SJCRH30 (cell line): ENCODE measurements around the gene SEPTIN12. TPM values are rescaled to one million over a fixed set of nuclear protein-coding genes. Genes with fewer than 3 reads are reported as not detected.

Source experiments
- DNase-seq, 2 experiments: peaks; one replicate each; pipeline ENCODE4 v3.0.0-alpha.2; 2015 to 2020
- H3K27ac ChIP-seq: fragments of 250-450 bp; sonication (Bioruptor Pico); 2 replicates; pipeline ENCODE4 v1.5.1; 2020; ENCODE audit warnings: mild to moderate bottlenecking, moderate library complexity
- H3K27me3 ChIP-seq: fragments of 250-450 bp; sonication (Bioruptor Pico); 2 replicates; pipeline ENCODE4 v1.5.1; 2020; ENCODE audit warnings: mild to moderate bottlenecking, moderate library complexity
- H3K36me3 ChIP-seq: fragments of 250-450 bp; sonication (Bioruptor Pico); 2 replicates; pipeline ENCODE4 v1.5.1; 2020; ENCODE audit warnings: mild to moderate bottlenecking, moderate library complexity
- H3K4me1 ChIP-seq: fragments of 250-450 bp; sonication (Bioruptor Pico); 2 replicates; pipeline ENCODE4 v1.5.1; 2020; ENCODE audit warnings: mild to moderate bottlenecking, moderate library complexity
- H3K4me3 ChIP-seq: fragments of 250-450 bp; sonication (Bioruptor Pico); 2 replicates; pipeline ENCODE4 v1.5.1; 2020; ENCODE audit warnings: mild to moderate bottlenecking, moderate library complexity
- H3K9me3 ChIP-seq: fragments of 250-450 bp; sonication (Bioruptor Pico); replicated peaks from 2 replicates; pipeline ENCODE4 v1.5.1; 2020; ENCODE audit warnings: mild to moderate bottlenecking, moderate library complexity
- total RNA-seq: library from RNA; depleted of rRNA; stranded (reverse); fragments of >200 nt; shearing (Covaris generic); gene quantifications from 2 replicates; pipeline ENCODE4 v1.2.3, GENCODE V29; 2014; rRNA removed

SEPTIN12 gene
- total RNA-seq, result not detected in 2 replicates

- no peaks in the 10 kb centered on the region for H3K27me3 ChIP-seq
- no peak for DNase-seq
- H3K9me3 ChIP-seq, result no peaks in the 10 kb centered on the region
- no peak within 1 kb of the TSS for H3K27ac ChIP-seq
- H3K4me3 ChIP-seq, result no peak within 1 kb of the TSS
- no peaks in the 10 kb centered on the region for H3K36me3 ChIP-seq
- peaks cover 11% of the 10 kb centered on the region for H3K4me1 ChIP-seq
Observed at GRCh38 chr16:4787627-4788482, at the start of gene SEPTIN12. Gene SEPTIN12, minus strand, starts transcription at chr16:4788345. Its CDS starts 700 bp downstream, at chr16:4787645.

GRCh38 chr16:4836727-4837126, 48.6 kb upstream of the SEPTIN12 start:
- DNase-seq, result no peak
- Histone ChIP-seq H3K9me3 (no peaks in the 10 kb centered on the region), H3K27me3 (no peaks in the 10 kb centered on the region), H3K27ac (no peak overlapping the region), H3K4me3 (no peak overlapping the region), H3K36me3 (peaks cover 49% of the 10 kb centered on the region), H3K4me1 (no peaks in the 10 kb centered on the region)

- DNase-seq, result no peak
- Histone ChIP-seq H3K36me3 (peaks cover 39% of the 10 kb centered on the region), H3K27ac (no peak overlapping the region), H3K4me1 (no peaks in the 10 kb centered on the region), H3K9me3 (no peaks in the 10 kb centered on the region), H3K4me3 (no peak overlapping the region), H3K27me3 (no peaks in the 10 kb centered on the region)
Observed at GRCh38 chr16:4833584-4833983, 45.4 kb upstream of the SEPTIN12 start.

GRCh38 chr16:4832698-4833343, 44.7 kb upstream of the SEPTIN12 start:
- no peak for DNase-seq
- Histone ChIP-seq H3K4me1 (no peaks in the 10 kb centered on the region), H3K9me3 (no peaks in the 10 kb centered on the region), H3K27me3 (no peaks in the 10 kb centered on the region), H3K27ac (no peak overlapping the region), H3K36me3 (peaks cover 39% of the 10 kb centered on the region), H3K4me3 (no peak overlapping the region)

- no peak overlapping the region for H3K27ac ChIP-seq
- H3K4me3 ChIP-seq, result no peak overlapping the region
- peaks cover 39% of the 10 kb centered on the region for H3K36me3 ChIP-seq
- no peaks in the 10 kb centered on the region for H3K27me3 ChIP-seq
- no peaks in the 10 kb centered on the region for H3K4me1 ChIP-seq
- DNase-seq, result no peak
- no peaks in the 10 kb centered on the region for H3K9me3 ChIP-seq
Observed at GRCh38 chr16:4831616-4832015, 43.5 kb upstream of the SEPTIN12 start.

- Histone ChIP-seq H3K4me3 (no peak overlapping the region), H3K27me3 (no peaks in the 10 kb centered on the region), H3K27ac (no peak overlapping the region), H3K36me3 (peaks cover 38% of the 10 kb centered on the region), H3K4me1 (no peaks in the 10 kb centered on the region), H3K9me3 (no peaks in the 10 kb centered on the region)
- DNase-seq, result no peak
Observed at GRCh38 chr16:4830408-4830807, 42.3 kb upstream of the SEPTIN12 start.

- H3K4me1 ChIP-seq, result no peaks in the 10 kb centered on the region
- no peaks in the 10 kb centered on the region for H3K27me3 ChIP-seq
- no peak overlapping the region for H3K27ac ChIP-seq
- H3K9me3 ChIP-seq, result no peaks in the 10 kb centered on the region
- H3K4me3 ChIP-seq, result no peak overlapping the region
- no peak for DNase-seq
- peaks cover 38% of the 10 kb centered on the region for H3K36me3 ChIP-seq
Observed at GRCh38 chr16:4828567-4829321, 40.6 kb upstream of the SEPTIN12 start.

- Histone ChIP-seq H3K4me1 (no peaks in the 10 kb centered on the region), H3K27ac (no peak overlapping the region), H3K36me3 (peaks cover 40% of the 10 kb centered on the region), H3K4me3 (no peak overlapping the region), H3K27me3 (no peaks in the 10 kb centered on the region), H3K9me3 (no peaks in the 10 kb centered on the region)
- DNase-seq, result no peak
Observed at GRCh38 chr16:4826980-4827379, 38.8 kb upstream of the SEPTIN12 start.

GRCh38 chr16:4826526-4826925, 38.4 kb upstream of the SEPTIN12 start:
- Histone ChIP-seq H3K4me1 (no peaks in the 10 kb centered on the region), H3K9me3 (no peaks in the 10 kb centered on the region), H3K4me3 (no peak overlapping the region), H3K27me3 (no peaks in the 10 kb centered on the region), H3K36me3 (peaks cover 40% of the 10 kb centered on the region), H3K27ac (no peak overlapping the region)
- no peak for DNase-seq

GRCh38 chr16:4825196-4825595, 37.1 kb upstream of the SEPTIN12 start:
- Histone ChIP-seq H3K4me1 (no peaks in the 10 kb centered on the region), H3K4me3 (no peak overlapping the region), H3K27ac (no peak overlapping the region), H3K36me3 (peaks cover 38% of the 10 kb centered on the region), H3K9me3 (no peaks in the 10 kb centered on the region), H3K27me3 (no peaks in the 10 kb centered on the region)
- no peak for DNase-seq

GRCh38 chr16:4820652-4821051, 32.5 kb upstream of the SEPTIN12 start:
- Histone ChIP-seq H3K9me3 (no peaks in the 10 kb centered on the region), H3K27me3 (no peaks in the 10 kb centered on the region), H3K27ac (no peak overlapping the region), H3K36me3 (peaks cover 45% of the 10 kb centered on the region), H3K4me3 (no peak overlapping the region), H3K4me1 (no peaks in the 10 kb centered on the region)
- DNase-seq, result no peak

GRCh38 chr16:4814542-4815173, 26.5 kb upstream of the SEPTIN12 start:
- H3K36me3 ChIP-seq, result peaks cover 34% of the 10 kb centered on the region
- no peak overlapping the region for H3K27ac ChIP-seq
- no peaks in the 10 kb centered on the region for H3K4me1 ChIP-seq
- no peaks in the 10 kb centered on the region for H3K9me3 ChIP-seq
- H3K27me3 ChIP-seq, result no peaks in the 10 kb centered on the region
- no peak for DNase-seq
- no peak overlapping the region for H3K4me3 ChIP-seq

GRCh38 chr16:4814046-4814445, 25.9 kb upstream of the SEPTIN12 start:
- Histone ChIP-seq H3K27ac (no peak overlapping the region), H3K4me1 (no peaks in the 10 kb centered on the region), H3K9me3 (no peaks in the 10 kb centered on the region), H3K36me3 (peaks cover 32% of the 10 kb centered on the region), H3K27me3 (no peaks in the 10 kb centered on the region), H3K4me3 (no peak overlapping the region)
- DNase-seq, result no peak

- no peak for DNase-seq
- no peaks in the 10 kb centered on the region for H3K27me3 ChIP-seq
- H3K4me1 ChIP-seq, result no peaks in the 10 kb centered on the region
- no peaks in the 10 kb centered on the region for H3K9me3 ChIP-seq
- H3K36me3 ChIP-seq, result peaks cover 34% of the 10 kb centered on the region
- H3K4me3 ChIP-seq, result no peak overlapping the region
- H3K27ac ChIP-seq, result no peak overlapping the region
Observed at GRCh38 chr16:4813251-4814003, 25.3 kb upstream of the SEPTIN12 start.
